ENCODE results near the gene CEBPG. TPM values are rescaled to one million over a fixed set of nuclear protein-coding genes. Genes with fewer than 3 reads are reported as not detected.

Gene CEBPG
- total and polyA plus RNA-seq, 7 experiments from 2014 or later: 7.8 to 22.4 (median 17.7) TPM

DNA sequence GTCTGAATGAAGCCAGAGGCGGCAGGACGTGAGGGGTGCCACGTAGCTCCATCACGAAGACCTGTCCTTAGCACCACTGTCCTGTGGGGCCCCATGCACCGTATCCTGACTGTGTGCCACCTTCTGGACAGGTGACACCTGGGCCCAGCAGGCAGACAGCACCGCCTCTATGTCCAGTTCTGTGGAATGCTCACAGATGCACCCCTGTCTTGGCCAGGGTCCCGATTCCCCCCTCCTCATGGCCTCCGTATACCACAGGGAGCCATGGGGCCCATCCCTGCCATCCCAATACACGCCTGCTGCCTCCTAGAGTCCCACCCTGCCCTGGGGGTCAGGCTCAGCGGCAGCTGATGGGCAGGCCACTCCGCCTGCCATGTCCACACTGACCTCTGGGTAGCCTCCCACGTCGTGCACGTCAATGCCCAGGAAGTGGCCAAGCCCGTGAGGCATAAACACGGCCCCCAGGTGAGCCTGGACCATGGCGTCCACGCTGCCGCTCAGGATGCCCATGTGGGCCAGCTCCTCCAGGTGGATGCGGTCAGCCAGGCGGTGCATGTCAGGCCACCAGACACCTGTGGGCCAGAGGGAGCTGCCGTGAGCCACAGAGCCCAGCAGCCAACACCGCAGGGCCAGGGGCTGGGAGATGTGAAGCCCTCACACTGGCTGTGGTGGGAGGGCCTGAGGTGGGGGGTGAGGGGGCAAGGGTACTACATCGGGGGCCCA, 17.6 kb downstream of the CEBPG start:
- Mint-ChIP-seq H3K9me3 (peaks cover 0 to 1% (median 0%) of the 10 kb centered on the region in 11 donors), H3K4me1 (peaks cover 0 to 8% (median 0%) of the 10 kb centered on the region in 7 donors), H3K4me3 (no peak overlapping the region), H3K27ac (no peak overlapping the region), H3K27me3 (no peaks in the 10 kb centered on the region), H3K36me3 (peaks cover 0 to 3% (median 0%) of the 10 kb centered on the region in 5 donors)
- ChIA-PET POLR2A (no interaction called here), CTCF (no interaction called here)
- H3K4me1 ChIP-seq (ENCODE audit: control insufficient read depth in 2 of 2, insufficient read depth in 2 of 2, low read length in 2 of 2): no peaks in the 10 kb centered on the region
- H3K27ac ChIP-seq (ENCODE audit: low read depth, low read length): no peak overlapping the region
- intact Hi-C loops (cut with micrococcal nuclease): no loop called here
- H3K36me3 ChIP-seq (ENCODE audit: control insufficient read depth in 2 of 3, insufficient read depth in 3 of 3, low read length in 3 of 3): peaks cover 0 to 3% (median 0%) of the 10 kb centered on the region in 3 experiments
- H3K9me3 ChIP-seq (ENCODE audit: control insufficient read depth in 2 of 3, low read length in 3 of 3): no peaks in the 10 kb centered on the region
- ATAC-seq (no peak), DNase-seq (peak in 1 of 9 donors; percentile 6)
- no peaks in the 10 kb centered on the region for H3K27me3 ChIP-seq (ENCODE audit: control insufficient read depth in 2 of 2, insufficient read depth in 2 of 2, low read length in 2 of 2)
- H3K4me3 ChIP-seq (ENCODE audit: low read length): no peak overlapping the region

DNA sequence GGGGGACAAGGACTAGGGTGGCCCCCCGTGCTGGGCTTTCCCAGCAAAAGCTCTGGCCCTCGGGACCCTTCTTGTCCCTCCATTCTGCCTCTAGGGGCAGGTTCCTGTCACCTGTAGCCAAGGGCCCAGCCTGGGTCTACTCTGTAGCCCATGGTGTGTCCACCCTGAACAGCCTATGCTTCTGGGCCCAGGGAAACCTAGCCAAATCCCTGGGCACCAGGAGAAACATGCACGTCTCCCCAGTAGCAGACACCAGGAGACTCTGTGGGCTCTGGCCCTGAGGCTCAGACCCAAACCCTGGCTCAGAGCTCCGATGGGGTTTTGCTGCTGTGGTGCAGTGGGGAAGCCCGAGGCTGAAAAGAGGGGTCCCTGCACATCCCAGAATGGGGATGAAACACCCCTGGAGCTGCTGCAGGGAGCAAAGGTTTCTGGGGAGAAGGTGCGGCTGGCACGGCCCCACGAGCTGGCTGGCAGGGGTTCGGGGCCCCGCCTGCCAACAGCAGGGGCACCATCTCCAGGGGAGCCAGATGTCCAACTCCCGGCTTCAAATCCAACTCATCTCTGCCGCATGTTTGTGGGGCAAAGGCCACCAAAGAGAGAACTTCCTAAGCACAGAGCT, 18.2 kb downstream of the CEBPG start:
- peaks cover 0 to 3% (median 0%) of the 10 kb centered on the region in 5 donors for H3K36me3 Mint-ChIP-seq
- no peak for ATAC-seq
- no peaks in the 10 kb centered on the region for H3K27me3 Mint-ChIP-seq
- CTCF ChIA-PET: no interaction called here
- no peaks in the 10 kb centered on the region for H3K9me3 ChIP-seq (ENCODE audit: control insufficient read depth in 2 of 3, low read length in 3 of 3)
- intact Hi-C loops (cut with micrococcal nuclease): no loop called here
- no peaks in the 10 kb centered on the region for H3K4me1 ChIP-seq (ENCODE audit: control insufficient read depth in 2 of 2, insufficient read depth in 2 of 2, low read length in 2 of 2)
- H3K4me3 ChIP-seq (ENCODE audit: low read length): no peak overlapping the region
- H3K27ac Mint-ChIP-seq: no peak overlapping the region
- POLR2A ChIA-PET: no interaction called here
- no peak overlapping the region for H3K4me3 Mint-ChIP-seq
- peaks cover 0 to 6% (median 0%) of the 10 kb centered on the region in 7 donors for H3K4me1 Mint-ChIP-seq
- H3K9me3 Mint-ChIP-seq: peaks cover 0 to 1% (median 0%) of the 10 kb centered on the region in 11 donors
- H3K27ac ChIP-seq (ENCODE audit: low read depth, low read length): no peak overlapping the region
- H3K36me3 ChIP-seq (ENCODE audit: control insufficient read depth in 2 of 3, insufficient read depth in 3 of 3, low read length in 3 of 3): peaks cover 0 to 1% (median 0%) of the 10 kb centered on the region in 3 experiments
- DNase-seq: peak in 1 of 9 donors; percentile 2
- no peaks in the 10 kb centered on the region for H3K27me3 ChIP-seq (ENCODE audit: control insufficient read depth in 2 of 2, insufficient read depth in 2 of 2, low read length in 2 of 2)

DNA sequence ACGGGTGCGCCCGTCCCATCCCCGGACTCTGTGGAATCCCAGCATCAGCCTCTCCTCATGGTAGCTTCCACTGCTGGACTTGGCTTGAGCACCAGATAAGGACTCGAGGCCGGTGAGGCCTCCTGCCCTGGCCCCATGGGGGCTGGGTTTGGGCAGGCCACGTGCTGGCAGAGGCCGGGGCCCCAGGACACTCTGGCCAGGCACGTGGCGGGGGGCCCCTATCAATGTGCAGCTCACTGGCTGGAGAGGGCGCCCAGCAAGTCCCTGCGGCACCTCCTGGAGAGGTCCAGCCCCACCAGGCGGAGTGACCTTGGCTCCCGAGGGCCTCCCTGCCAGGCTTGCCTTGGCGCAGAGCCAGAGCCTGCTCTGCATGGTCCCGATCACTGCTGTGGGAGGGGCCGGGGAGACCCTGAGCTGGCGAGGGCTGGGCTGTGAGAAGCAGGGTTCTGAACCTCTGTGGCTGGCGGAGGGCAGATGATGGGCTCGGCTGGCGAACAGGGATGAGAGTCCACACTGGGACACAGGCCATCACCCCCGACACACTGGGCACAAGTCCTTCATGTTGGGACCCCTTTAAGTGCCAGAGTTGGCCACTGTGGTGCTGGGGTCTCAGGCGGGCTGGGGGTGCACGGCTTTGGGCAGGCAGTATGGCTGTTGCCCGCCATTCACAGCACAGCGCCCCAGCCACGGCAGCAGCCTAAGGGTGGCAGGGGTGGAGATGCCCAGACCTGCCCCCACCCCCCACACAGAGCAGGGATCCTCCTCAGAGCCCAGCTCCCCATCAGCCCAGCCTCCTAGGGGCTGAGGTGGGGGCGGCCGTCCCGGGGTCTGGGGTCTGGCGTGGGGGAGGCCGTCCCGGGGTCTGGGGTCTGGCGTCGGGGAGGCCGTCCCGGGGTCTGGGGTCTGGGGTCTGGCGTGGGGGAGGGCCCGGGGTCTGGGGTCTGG, 19.1 kb downstream of the CEBPG start:
- no peak overlapping the region for H3K27ac ChIP-seq (ENCODE audit: low read depth, low read length)
- CTCF ChIA-PET: no interaction called here
- Mint-ChIP-seq H3K4me3 (no peak overlapping the region), H3K27me3 (no peaks in the 10 kb centered on the region), H3K9me3 (peaks cover 0 to 1% (median 0%) of the 10 kb centered on the region in 11 donors), H3K4me1 (peaks cover 0 to 6% (median 0%) of the 10 kb centered on the region in 7 donors), H3K27ac (no peak overlapping the region), H3K36me3 (no peaks in the 10 kb centered on the region)
- peak in 1 of 9 donors; percentile 4 for DNase-seq
- POLR2A ChIA-PET: no interaction called here
- no peaks in the 10 kb centered on the region for H3K27me3 ChIP-seq (ENCODE audit: control insufficient read depth in 2 of 2, insufficient read depth in 2 of 2, low read length in 2 of 2)
- no peak for ATAC-seq
- no peak overlapping the region for H3K4me3 ChIP-seq (ENCODE audit: low read length)
- no peaks in the 10 kb centered on the region for H3K4me1 ChIP-seq (ENCODE audit: control insufficient read depth in 2 of 2, insufficient read depth in 2 of 2, low read length in 2 of 2)
- no peaks in the 10 kb centered on the region for H3K9me3 ChIP-seq (ENCODE audit: control insufficient read depth in 2 of 3, low read length in 3 of 3)
- intact Hi-C loops (cut with micrococcal nuclease): no loop called here
- peaks cover 0 to 4% (median 0%) of the 10 kb centered on the region in 3 experiments for H3K36me3 ChIP-seq (ENCODE audit: control insufficient read depth in 2 of 3, insufficient read depth in 3 of 3, low read length in 3 of 3)

DNA sequence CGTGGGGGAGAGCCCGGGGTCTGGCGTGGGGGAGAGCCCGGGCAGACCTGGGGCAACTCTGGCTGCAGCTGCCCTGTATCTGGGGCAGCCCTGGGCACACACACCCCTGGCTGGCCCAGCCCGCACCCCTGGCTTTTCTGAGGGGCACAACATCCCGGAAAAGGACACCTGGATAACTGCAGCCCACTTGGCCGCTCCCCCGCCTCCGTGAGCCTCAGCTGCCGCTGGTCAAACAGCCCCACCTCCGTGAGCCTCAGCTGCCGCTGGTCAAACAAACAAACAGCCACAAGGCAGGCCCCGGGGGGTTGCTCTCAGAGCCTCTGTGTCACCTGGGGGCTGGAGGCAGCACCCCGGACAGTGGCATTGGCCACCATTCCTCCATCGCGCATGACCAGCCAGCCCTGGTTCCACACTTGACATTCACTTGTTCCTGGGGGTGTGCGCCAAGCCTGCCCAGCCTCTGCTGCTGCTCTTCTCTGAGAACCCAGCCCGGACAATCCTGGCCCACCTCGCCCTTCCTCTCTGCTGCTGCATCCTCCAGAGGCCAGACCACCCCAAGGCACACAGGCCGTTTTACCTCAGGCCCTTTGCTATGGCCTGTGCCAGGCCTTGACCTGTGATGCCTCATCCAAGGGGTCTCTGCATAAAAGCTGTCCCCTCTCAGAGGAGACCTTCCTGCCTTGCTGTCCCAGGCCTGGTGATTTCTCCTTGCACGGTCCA, 19.9 kb downstream of the CEBPG start:
- no peaks in the 10 kb centered on the region for H3K27me3 Mint-ChIP-seq
- DNase-seq (peak in 1 of 9 donors; percentile 3), ATAC-seq (no peak)
- H3K36me3 ChIP-seq (ENCODE audit: control insufficient read depth in 2 of 3, insufficient read depth in 3 of 3, low read length in 3 of 3): peaks cover 0 to 4% (median 0%) of the 10 kb centered on the region in 3 experiments
- H3K4me3 ChIP-seq (ENCODE audit: low read length): no peak overlapping the region
- CTCF ChIA-PET: no interaction called here
- H3K9me3 Mint-ChIP-seq: peaks cover 0 to 1% (median 0%) of the 10 kb centered on the region in 11 donors
- no peaks in the 10 kb centered on the region for H3K36me3 Mint-ChIP-seq
- H3K4me3 Mint-ChIP-seq: no peak overlapping the region
- no peaks in the 10 kb centered on the region for H3K27me3 ChIP-seq (ENCODE audit: control insufficient read depth in 2 of 2, insufficient read depth in 2 of 2, low read length in 2 of 2)
- H3K9me3 ChIP-seq (ENCODE audit: control insufficient read depth in 2 of 3, low read length in 3 of 3): no peaks in the 10 kb centered on the region
- no peak overlapping the region for H3K27ac Mint-ChIP-seq
- H3K4me1 Mint-ChIP-seq: peaks cover 0 to 6% (median 0%) of the 10 kb centered on the region in 7 donors
- H3K4me1 ChIP-seq (ENCODE audit: control insufficient read depth in 2 of 2, insufficient read depth in 2 of 2, low read length in 2 of 2): no peaks in the 10 kb centered on the region
- POLR2A ChIA-PET: no interaction called here
- no peak overlapping the region for H3K27ac ChIP-seq (ENCODE audit: low read depth, low read length)
- intact Hi-C loops (cut with micrococcal nuclease): no loop called here

DNA sequence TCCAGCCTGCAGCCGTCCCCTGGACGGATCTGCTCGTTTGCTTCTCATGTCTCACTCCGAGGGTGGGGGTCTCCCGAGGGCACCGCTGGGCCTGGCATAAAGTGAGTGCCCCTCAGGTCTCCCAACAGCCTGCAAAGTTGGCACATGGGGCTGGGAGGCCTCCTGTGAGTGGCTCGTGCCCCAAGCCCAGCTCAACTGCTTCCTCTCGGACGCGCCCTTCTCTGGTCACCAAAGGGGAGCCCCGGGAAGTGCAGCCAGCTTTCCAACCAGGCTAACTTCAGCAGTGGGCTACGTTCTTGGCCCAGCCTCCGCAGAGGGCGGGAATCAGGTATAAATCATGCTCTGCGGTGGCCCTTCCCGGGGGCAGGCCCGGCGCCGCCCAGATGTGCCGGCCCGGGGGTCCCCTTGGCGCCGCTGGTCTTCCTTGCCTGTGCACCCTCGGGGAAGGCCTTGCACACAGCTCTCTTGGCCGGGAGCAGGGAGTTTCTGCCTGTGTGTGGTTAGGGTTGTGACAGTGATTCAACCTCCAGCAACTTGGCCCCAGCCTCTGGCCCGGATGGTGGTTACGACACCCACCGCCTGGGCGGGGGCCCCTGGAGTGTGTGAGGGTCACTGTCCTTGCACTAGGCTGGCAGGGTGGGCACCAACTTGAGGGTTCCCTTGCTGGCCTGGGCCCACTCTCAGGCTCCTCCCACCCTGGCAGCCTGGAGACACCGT, 20.7 kb downstream of the CEBPG start:
- ATAC-seq: peak; percentile 58
- CTCF ChIA-PET: interaction anchor here (0.6 kb wide), 1 partner anchor 27 kb away, joined by 3 read pairs; no protein-coding TSS in a partner anchor
- no peak overlapping the region for H3K27ac Mint-ChIP-seq

More for the DNA sequence above, 20.7 kb downstream of the CEBPG start:
- Histone ChIP-seq H3K27me3 (ENCODE audit: control insufficient read depth in 2 of 2, insufficient read depth in 2 of 2, low read length in 2 of 2) (no peaks in the 10 kb centered on the region), H3K27ac (ENCODE audit: low read depth, low read length) (no peak overlapping the region), H3K4me1 (ENCODE audit: control insufficient read depth in 2 of 2, insufficient read depth in 2 of 2, low read length in 2 of 2) (no peaks in the 10 kb centered on the region), H3K9me3 (ENCODE audit: control insufficient read depth in 2 of 3, low read length in 3 of 3) (no peaks in the 10 kb centered on the region), H3K4me3 (ENCODE audit: low read length) (no peak overlapping the region), H3K36me3 (ENCODE audit: control insufficient read depth in 2 of 3, insufficient read depth in 3 of 3, low read length in 3 of 3) (peaks cover 0 to 4% (median 0%) of the 10 kb centered on the region in 3 experiments)
- no peak overlapping the region for H3K4me3 Mint-ChIP-seq
- H3K4me1 Mint-ChIP-seq: peaks cover 0 to 6% (median 0%) of the 10 kb centered on the region in 7 donors
- intact Hi-C loops (cut with micrococcal nuclease): no loop called here
- peaks cover 0 to 5% (median 0%) of the 10 kb centered on the region in 5 donors for H3K36me3 Mint-ChIP-seq
- H3K27me3 Mint-ChIP-seq: no peaks in the 10 kb centered on the region
- POLR2A ChIA-PET: no interaction called here
- DNase-seq: no peak
- H3K9me3 Mint-ChIP-seq: peaks cover 0 to 4% (median 0%) of the 10 kb centered on the region in 11 donors

All from naive thymus-derived CD4-positive, alpha-beta T cell (primary cell).